GM11168 (cell line): Measurements from ENCODE around the gene ZIC1.

Source experiments
- in situ Hi-C: fragments of 300-500 bp; cut with MboI; formaldehyde crosslinking; loops from one replicate; pipeline ENCODE4 v1.12.0; 2022; ENCODE audit warnings: low sequenced_read_pairs; ENCODE audit not compliant: unreplicated experiment

Gene ZIC1

DNA sequence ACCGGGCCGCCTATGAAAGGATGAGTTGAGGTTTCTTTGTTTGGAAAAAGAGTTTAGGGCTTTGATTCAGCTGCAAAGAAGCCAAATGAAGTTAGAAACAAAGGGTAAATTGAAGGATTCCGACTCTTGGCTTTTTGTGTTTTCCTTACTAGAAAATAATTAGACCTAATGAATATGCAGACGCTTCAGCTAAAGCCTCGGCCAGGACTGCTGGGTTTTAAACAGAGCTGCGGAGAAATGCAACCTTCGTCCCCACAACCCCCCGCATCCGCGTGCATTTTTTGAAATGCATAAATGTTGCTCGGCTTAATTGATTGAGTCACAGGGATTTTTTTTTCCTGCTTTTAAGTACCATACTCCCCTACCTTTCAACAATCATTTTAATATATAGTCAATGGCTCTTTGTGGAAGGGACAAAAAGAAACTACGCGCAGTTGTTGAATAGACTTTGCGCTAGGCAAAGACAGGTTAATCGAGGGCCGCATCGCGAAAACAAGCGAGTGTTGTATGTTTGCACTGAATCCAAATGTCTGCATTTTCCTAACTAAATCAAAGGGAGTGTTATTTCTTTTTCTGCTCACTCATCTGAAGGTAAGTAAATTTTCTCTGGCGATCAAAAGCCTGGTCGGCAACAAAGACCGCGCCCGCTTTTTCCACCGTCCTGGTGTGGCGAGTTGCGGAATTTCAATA lies 1.5 kb upstream of the ZIC1 start:
- in situ Hi-C loops, result no loop called here

DNA sequence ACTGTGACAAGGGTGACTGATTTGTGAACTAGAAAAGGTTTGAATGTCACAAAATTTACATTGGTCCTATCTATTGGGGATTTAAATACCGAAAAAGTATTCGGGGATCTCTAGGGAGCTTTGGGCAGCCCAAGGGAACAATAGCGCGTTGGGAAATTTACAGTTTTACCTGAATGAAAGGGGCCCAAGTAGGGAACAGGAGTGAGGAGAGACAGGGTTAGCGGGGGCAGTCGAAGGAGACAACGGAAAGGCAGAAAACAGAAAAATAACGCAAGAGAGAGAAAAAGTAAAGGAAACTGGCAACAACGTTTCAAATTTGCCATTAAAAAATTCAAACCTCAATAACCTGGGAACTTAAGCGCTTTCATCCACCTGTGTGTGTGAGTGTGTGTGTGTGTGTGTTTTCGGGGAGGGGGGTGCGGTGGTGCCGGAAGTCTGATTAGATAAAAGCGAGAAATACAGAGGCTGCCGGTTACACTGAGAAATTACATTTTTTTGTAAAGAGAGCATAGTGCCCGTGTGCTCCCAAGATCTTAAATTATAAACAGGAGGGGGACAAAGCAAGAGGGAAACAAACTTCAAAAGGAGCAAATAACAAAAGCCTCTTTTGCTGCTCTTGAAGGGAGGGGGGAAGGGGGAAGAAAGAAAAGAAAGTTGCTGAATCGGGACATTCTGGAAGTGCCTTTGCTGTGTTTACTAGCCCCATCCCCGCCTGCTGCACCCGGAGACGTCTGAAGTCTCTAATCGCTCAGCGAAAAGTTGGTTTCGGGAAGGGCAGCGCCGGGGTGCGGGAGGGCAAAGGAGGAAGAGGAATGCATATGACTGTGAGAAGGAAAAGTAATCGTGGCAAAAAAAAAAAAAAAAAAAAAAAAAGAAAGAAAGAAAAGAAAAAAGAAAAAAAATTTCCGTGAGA lies 721 bp upstream of the ZIC1 start:
- in situ Hi-C loops, result no loop called here

DNA sequence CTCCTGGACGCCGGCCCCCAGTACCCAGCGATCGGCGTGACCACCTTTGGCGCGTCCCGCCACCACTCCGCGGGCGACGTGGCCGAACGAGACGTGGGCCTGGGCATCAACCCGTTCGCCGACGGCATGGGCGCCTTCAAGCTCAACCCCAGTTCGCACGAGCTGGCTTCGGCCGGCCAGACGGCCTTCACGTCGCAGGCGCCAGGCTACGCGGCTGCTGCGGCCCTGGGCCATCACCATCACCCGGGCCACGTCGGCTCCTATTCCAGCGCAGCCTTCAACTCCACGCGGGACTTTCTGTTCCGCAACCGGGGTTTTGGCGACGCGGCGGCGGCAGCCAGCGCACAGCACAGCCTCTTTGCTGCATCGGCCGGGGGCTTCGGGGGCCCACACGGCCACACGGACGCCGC lies 956 bp downstream of the ZIC1 start:
- in situ Hi-C loops, result no loop called here

DNA sequence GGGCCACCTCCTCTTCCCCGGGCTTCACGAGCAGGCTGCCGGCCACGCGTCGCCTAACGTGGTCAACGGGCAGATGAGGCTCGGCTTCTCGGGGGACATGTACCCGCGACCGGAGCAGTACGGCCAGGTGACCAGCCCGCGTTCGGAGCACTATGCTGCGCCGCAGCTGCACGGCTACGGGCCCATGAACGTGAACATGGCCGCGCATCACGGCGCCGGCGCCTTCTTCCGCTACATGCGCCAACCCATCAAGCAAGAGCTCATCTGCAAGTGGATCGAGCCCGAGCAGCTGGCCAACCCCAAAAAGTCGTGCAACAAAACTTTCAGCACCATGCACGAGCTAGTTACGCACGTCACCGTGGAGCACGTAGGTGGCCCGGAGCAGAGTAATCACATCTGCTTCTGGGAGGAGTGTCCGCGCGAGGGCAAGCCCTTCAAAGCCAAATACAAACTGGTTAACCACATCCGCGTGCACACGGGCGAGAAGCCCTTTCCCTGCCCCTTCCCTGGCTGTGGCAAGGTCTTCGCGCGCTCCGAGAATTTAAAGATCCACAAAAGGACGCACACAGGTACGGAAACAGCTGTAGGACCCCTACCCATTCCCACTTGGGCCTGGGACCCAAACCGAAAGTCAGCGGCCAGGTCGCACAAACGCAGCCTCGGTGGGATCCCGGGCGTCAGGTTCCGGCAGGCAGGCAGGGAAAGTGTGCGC lies 1.5 kb downstream of the ZIC1 start:
- in situ Hi-C loops, result no loop called here

DNA sequence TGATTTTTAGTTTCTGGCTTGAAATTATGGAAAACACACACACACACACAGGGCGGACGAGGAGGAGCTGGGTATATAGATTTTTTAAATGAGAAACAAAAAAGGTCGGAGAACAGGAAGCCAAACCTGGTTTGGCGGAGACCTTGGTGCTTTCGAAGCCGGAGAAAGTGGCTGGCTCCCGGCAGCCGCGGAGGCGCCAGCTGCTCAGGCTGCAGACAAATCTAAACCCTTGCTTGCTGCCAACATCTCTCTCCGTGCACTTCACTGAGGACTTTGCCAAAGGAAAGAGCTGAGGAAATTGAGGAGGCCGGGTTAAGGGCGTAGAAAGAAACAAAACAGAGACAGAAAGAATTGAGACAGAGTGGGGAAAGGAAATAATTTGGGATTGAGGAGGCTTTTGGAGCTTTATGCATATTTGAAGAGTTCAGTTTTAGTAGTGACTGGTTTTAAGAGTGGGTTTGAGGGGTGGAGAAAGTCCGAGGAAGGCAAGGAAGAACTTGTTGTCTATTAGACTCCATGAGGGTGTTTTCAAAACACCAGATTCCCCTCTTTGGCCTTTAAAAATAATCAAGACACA lies 2.2 kb downstream of the ZIC1 start:
- in situ Hi-C loops, result no loop called here

DNA sequence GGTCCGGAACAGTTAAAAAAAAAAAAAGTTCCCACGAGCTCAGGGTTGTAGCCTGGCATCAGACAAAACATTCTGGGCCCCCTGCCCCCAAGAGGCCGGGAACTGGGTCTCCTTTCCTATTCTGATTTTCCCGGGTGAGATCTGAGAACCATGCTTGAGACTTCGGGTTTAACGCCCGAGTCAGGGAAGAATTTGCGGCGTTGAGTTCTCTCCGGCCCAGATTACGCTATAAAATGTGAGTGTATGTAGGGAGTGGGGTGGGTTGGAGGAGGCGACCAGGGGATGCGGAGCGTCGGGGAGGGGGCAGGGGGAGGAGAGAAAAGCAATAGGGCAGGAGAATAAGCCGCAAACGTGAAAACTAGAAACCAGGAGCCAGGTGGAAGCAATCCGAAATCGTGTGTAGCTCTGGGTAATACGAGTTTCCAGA lies 2.7 kb downstream of the ZIC1 start:
- in situ Hi-C loops, result no loop called here

DNA sequence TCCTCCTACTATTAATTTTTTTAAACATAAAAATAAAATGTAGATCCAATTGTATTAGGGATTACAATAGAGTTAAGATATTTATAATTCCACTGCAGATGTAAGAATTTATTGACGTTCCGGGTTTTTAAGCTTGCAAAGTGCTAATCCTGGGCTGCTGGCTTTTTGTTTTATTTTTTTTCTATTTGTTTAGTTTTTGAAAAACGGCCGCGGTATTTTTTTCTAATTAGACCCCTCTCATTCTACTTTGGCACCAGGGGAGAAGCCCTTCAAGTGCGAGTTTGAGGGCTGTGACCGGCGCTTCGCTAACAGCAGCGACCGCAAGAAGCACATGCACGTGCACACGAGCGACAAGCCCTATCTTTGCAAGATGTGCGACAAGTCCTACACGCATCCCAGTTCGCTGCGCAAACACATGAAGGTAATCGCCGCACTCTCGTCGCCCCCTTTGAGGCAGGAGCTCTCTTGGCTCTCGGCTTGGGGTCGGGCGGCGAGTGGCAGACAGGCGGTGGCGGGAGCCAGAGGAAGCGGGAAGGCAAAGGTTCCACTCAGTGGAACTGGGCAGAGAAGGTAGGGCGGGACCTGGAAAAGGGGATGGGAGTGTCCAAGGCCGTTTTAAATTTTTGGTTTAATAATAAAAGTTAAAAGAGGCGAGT lies 3.2 kb downstream of the ZIC1 start:
- in situ Hi-C loops, result no loop called here

DNA sequence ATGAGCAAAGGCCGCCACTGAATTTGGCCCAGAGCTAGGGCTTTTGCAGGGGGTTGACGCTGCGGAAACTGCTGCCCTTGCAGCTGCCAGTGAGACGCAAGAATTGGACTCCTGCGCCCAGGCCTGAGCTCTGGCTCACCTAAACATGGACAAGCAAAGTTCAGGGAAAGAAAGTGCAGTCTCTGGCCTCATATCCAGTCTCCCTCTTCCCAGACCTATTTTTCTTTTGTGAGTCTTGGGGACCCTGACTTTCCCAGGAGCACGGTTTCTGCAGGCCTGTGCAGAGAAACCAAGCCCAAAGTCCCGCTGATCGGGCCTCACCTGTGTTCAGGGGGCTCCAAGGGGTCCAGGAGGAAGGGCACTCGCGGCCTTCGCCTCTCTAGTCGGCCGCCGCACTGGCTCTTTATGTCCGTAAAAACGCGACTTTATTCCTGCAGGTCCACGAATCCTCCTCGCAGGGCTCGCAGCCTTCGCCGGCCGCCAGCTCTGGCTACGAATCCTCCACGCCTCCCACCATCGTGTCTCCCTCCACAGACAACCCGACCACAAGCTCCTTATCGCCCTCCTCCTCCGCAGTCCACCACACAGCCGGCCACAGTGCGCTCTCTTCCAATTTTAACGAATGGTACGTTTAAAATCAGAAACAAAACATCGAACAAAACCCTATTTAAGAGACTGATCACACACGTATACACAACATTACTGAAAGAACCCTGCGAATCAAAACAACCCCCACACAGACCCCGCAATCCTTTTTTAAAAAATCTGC lies 3.9 kb downstream of the ZIC1 start:
- in situ Hi-C loops, result no loop called here

DNA sequence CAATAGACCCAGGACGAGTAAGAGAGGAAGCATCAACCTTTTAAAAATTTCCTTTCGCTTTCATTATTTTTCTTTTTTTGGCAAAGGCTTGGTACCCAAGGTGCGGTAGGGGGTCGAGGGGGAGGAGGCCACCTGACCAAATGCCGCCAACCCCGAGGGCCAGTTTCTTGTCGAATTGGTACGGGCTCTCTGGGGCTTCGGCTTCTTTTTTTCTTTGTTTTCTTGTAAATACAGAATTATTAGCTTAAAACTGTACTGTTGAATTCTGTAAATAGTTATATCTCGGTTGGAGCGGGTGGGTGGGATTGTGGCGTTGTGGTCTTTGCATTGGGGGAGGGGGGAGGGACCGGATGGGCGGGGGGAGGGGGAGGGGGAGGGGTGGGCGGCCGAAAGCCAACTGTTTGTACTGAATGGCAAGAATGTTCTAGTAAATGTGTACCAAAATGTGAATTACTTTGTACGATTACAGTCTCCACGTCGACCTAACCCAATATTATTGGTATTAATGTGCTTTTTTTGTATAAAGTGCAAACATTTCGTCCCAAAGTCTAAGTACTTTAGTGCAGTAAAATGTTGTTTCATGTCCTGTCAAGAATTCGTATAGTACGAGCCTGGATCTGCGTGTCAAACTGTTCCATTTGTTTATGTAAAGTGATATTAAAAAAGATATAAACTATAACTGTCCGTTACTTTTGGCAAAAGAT lies 4.7 kb downstream of the ZIC1 start:
- in situ Hi-C loops, result no loop called here

DNA sequence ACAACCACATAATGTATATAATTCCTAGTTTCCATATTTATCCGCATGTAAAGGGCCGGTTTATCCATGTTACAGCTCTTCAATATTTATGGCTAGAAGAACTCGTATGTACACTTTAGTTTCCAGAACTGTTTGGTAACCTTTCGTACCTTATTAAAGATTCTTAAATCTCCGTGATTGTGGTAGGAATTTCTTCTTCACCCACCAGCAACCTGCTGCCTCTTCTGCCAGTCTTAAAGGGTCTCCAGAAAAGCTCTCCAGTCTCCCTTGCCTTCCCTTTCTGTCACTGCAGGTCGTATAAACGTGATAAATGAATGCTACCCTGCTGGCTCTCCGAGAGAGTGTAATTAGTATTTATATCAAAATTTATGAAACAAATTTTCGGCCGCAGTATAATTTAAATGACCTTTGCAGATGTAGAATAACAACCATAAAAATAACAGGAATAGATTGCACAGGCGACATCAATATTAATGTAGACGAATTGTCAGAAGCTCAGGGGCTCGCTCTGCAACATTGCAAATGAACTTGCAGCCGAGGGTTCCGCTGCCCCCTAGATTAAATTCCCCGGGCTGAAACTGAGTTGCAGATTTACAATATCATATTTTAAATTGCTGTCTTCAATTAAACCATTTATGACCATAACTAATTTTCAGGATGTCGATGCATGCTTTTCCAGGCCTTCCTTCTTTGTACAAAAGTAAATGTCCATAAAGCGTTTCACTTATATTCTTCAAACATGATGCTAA lies 5.4 kb downstream of the ZIC1 start:
- in situ Hi-C loops, result no loop called here

DNA sequence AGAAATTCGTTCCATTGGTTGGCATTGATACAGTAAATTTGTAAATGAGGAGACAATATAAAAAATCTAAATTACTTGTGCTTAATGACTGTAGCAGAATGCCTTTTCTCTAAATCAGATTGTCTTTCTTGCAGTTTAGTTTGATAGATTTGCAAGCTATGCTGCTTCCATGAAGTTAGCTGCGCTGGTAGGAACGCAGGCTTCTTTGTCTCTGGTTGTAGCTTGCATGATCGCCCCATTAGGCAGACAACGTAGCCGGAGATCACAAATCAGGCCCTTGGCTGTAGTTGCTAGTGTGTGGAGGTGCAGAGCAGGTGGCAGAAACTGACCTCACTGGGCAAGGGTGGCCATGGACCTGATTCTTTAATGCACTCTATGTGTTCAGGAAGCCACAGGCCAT lies 6.1 kb downstream of the ZIC1 start:
- in situ Hi-C loops, result no loop called here

DNA sequence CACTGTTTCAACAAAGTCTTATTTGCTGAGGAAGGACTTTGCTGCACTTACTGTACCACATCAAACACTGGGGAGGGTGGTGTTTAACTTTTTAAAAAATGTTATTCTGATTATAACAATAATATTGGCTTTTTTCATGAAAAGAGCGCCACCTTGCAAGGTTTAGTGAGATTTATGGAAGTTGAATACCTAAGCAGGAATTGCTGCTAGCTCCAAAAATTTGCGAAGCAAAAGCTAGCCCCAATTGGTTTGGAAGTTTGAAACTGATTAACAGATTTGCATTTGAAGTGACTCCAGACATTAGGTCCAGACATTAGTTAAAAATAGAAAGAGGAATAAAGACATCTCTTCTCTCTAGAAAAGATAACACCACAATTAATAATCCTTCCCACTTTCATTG lies 6.7 kb downstream of the ZIC1 start:
- in situ Hi-C loops, result no loop called here

DNA sequence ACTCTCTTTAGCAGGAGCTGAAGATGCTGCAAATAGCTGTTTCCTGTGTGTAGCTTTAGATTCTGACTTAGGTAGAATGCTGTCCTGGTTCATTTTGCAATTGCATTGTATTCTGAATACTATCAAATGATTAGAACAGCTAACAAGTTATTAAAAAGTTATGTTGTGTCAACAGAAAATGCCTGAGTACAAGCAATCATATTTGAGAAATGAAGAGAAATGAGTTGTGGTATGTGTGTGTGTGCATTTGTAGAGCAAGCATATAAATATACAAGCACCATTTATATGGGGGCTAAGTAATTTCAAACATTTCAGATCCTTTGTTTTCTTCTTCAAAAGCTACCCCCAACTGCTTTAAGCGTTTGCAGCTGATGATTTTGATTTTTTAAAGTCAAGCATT lies 7.8 kb downstream of the ZIC1 start:
- in situ Hi-C loops, result no loop called here

DNA sequence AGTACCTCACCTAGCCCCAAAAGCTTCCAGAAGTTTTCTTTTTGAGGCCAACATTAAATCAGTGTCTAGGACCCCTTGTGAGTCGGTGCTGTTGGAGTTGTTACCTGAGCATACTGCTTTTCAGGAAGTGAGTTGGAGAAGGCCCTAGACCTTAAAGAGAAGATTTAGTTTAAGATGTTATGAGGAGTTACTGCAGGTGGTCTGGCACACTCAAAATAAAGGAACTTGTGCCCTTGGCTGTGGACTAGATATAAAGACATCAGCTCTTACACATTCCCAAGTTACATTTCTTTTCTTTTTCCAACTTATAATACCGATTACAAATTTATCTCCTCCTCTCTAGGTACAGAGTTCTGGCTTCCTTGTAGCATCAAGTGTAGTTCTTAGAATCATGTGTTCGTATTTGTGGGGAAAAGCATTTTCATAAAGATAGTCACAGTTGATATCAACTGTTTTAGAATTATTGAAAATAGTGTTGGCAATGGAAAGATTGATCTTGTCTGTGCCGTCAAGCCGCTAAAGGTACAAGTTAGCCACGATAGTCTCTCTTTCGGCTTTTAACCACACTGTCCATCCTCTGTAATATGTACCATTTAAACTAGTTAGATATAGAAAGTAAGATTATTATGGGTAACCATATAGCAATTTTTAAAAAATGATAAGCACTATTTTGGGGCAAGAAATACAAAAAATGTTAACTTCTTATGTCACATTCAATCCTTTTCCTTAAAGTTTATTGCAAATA lies 8.6 kb downstream of the ZIC1 start:
- in situ Hi-C loops, result no loop called here

DNA sequence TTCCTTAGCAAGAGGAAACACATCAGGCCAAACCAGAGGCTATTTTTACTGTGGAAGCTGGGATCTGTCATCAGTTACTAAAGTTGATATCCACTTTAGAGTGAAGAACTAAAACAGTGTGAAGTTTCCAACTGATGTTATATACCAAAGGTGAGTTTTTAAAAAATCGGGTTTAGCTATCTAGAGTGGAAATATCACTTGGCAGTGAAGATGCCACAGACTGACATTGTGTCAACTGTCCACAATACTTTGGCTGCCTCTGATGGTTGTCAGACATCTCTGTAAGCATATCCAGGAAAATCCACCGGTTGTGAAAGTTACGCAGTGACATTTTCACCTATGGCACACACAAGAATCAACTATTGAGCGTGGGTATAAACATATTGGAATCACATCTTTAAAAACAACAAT lies 9.2 kb downstream of the ZIC1 start:
- in situ Hi-C loops, result no loop called here

DNA sequence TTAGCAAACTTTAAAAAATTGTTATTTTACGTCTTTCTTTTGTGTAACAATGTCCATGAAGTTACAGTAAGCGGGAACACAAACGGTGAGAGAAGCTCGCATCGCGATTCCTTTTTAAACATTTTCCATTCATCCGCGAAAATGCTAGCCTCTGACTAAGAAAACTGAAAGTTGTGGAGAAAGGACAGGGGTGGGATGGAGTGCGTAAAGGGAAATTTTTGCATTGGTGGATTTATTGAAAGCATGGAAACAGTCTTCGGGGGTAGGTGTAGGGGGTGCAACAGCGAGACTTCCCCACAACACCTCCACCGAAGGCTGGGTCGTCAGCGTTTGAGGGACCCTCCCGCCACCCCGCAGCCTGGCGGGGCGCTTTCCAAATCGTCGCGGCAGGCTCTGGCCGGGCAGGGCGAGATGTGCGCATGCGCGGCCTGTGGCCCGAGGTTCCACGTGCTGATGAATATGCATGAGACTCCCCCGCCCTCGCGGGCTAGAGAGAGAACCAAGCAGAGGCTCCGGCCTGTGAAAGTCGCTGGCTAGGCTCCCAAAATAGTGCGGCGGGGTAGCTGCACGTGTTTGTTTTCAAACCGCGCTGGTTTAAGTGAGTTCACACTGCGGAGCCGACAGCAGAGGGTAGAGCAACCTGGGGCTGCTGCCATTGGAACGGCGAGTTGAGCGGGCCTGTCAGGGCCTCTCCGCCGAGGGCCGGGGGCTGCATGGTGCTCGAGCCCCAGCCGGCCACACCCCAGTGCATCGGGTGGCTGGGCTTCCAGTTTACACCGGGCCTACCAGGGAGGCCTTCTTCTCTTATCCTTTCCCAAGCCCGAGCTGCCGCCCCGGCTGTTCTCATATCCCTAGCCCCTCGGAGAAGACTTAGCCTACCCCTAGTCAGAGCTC lies 9.9 kb downstream of the ZIC1 start:
- in situ Hi-C loops, result no loop called here
